ENCODE results near the gene TBC1D1.

TBC1D1 gene

GRCh38 chr4:37988670-37989069, 97.8 kb downstream of the TBC1D1 start:
- Histone ChIP-seq H3K36me3 (ENCODE audit: insufficient read depth, low read depth, low read length) (no peaks in the 10 kb centered on the region), H3K9me3 (ENCODE audit: insufficient read depth, low read depth, low read length) (no peaks in the 10 kb centered on the region), H3K4me3 (ENCODE audit: low read length) (peak overlapping the region; percentile 27; the same call in 1 of the 2 replicates), H3K27me3 (ENCODE audit: insufficient read depth, low read length) (no peaks in the 10 kb centered on the region), H3K27ac (ENCODE audit: low read length) (no peak overlapping the region), H3K4me1 (ENCODE audit: insufficient read depth, low read length) (peaks cover 42% of the 10 kb centered on the region), H3K9ac (ENCODE audit: low read depth, low read length) (peak overlapping the region; percentile 32; the same call in 1 of the 2 replicates)

DNA sequence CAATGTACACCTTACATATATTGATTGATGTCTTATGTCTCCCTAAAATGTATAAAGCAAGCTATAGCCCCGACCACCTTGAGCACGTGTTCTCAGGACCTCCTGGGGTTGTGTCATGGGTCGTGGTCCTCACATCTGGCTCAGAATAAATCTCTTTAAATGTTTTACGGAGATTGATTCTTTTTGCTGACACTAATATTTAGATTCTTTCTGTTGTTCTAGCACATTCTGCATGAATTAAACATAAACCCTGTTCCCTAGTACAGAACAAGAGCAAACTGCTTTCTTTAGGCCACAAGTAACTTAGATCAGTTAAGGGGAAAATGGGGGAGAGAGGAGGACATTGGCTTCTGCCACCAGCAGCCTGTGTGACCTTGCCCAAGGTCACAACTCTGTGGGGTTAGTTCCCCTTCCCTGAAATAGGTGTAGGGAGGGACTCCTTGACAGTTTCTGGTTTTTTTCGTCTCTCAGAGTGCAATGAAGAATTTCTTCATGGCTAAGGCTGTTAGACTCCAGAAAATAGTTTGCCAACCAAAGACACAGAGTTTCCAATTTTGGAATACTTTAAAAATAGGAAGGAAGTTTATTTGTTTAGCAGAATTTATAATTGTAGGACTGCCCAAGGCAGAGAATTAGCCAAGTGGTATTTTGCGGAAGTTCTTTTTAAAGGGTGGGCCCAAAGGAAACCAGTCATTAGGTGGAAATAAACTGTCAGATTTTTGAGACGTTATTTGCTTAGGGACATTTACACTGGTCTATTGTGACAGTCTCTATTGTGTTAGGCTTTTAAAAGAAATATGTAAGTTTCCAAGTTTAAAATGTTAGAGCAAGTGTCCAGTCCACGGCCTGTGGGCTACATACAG, 98.7 kb downstream of the TBC1D1 start:
- no peaks in the 10 kb centered on the region for H3K36me3 ChIP-seq (ENCODE audit: insufficient read depth, low read depth, low read length)
- no peaks in the 10 kb centered on the region for H3K9me3 ChIP-seq (ENCODE audit: insufficient read depth, low read depth, low read length)
- H3K27me3 ChIP-seq (ENCODE audit: insufficient read depth, low read length) = no peaks in the 10 kb centered on the region
- no peak overlapping the region for H3K27ac ChIP-seq (ENCODE audit: low read length)
- H3K4me3 ChIP-seq (ENCODE audit: low read length) = 0 out of 2 replicates have a peak overlapping the region, but pooled peaks have one; percentile 27
- H3K9ac ChIP-seq (ENCODE audit: low read depth, low read length) = peak overlapping the region; percentile 32; the same call in 1 of the 2 replicates
- peaks cover 47% of the 10 kb centered on the region for H3K4me1 ChIP-seq (ENCODE audit: insufficient read depth, low read length)

- Histone ChIP-seq H3K4me1 (ENCODE audit: insufficient read depth, low read length) (peaks cover 57% of the 10 kb centered on the region), H3K9me3 (ENCODE audit: insufficient read depth, low read depth, low read length) (no peaks in the 10 kb centered on the region), H3K36me3 (ENCODE audit: insufficient read depth, low read depth, low read length) (no peaks in the 10 kb centered on the region), H3K27ac (ENCODE audit: low read length) (no peak overlapping the region), H3K9ac (ENCODE audit: low read depth, low read length) (no peak overlapping the region; the same call in 1 of the 2 replicates), H3K27me3 (ENCODE audit: insufficient read depth, low read length) (no peaks in the 10 kb centered on the region), H3K4me3 (ENCODE audit: low read length) (no peak overlapping the region)
These were observed 99.9 kb downstream of the TBC1D1 start for GRCh38 chr4:37990731-37991245.

DNA sequence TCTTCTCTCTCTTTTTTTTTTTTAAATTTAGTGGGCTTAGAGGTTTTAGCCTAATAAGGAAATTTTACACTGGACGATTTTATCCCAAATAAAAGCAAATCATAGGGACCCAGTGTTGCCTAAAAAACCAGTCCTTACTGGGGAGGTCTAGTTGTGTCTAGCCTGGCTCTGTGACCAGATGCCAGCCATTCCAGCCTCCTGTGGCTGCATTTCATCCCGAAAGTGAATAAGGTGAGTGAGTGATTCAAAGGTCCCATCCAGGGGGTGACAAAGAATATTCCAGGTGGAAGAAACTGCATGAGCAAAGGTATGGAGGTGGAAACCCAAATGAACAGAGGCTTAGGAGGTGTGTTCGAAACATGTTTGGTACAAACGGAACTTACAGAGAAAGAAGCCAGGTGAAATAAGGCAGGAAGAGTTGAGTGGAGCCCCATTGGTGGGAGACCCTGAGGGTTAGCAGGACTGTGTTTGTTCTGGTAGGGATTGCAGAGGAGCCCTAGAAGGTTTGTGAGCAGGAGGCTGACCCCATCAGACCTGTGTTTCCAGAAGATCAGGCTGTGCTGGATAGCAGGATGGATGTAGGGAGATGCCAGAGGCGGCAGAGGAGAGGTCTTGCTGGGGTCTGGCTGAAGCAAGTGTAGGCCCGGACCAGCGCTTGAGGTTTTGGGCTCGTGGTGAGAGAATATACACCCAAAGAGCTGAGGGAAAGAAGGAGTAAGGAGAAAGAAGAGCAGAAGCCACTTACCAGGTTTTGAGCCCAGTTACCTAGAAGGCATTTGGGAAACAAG, 100.9 kb downstream of the TBC1D1 start:
- Histone ChIP-seq H3K4me3 (ENCODE audit: low read length) (no peak overlapping the region), H3K9me3 (ENCODE audit: insufficient read depth, low read depth, low read length) (no peaks in the 10 kb centered on the region), H3K4me1 (ENCODE audit: insufficient read depth, low read length) (peaks cover 57% of the 10 kb centered on the region), H3K36me3 (ENCODE audit: insufficient read depth, low read depth, low read length) (no peaks in the 10 kb centered on the region), H3K27me3 (ENCODE audit: insufficient read depth, low read length) (no peaks in the 10 kb centered on the region), H3K9ac (ENCODE audit: low read depth, low read length) (peak overlapping the region; percentile 27; the same call in 1 of the 2 replicates), H3K27ac (ENCODE audit: low read length) (no peak overlapping the region)

GRCh38 chr4:37993806-37994205, 102.9 kb downstream of the TBC1D1 start:
- Histone ChIP-seq H3K36me3 (ENCODE audit: insufficient read depth, low read depth, low read length) (no peaks in the 10 kb centered on the region), H3K27ac (ENCODE audit: low read length) (no peak overlapping the region), H3K9me3 (ENCODE audit: insufficient read depth, low read depth, low read length) (no peaks in the 10 kb centered on the region)

GRCh38 chr4:37994569-37994968, 103.7 kb downstream of the TBC1D1 start:
- no peak overlapping the region for H3K9ac ChIP-seq (ENCODE audit: low read depth, low read length)
- H3K36me3 ChIP-seq (ENCODE audit: insufficient read depth, low read depth, low read length) = no peaks in the 10 kb centered on the region
- H3K4me3 ChIP-seq (ENCODE audit: low read length) = no peak overlapping the region
- peaks cover 38% of the 10 kb centered on the region for H3K4me1 ChIP-seq (ENCODE audit: insufficient read depth, low read length)
- no peaks in the 10 kb centered on the region for H3K27me3 ChIP-seq (ENCODE audit: insufficient read depth, low read length)
- no peak overlapping the region for H3K27ac ChIP-seq (ENCODE audit: low read length)
- H3K9me3 ChIP-seq (ENCODE audit: insufficient read depth, low read depth, low read length) = no peaks in the 10 kb centered on the region

More at GRCh38 chr4:37993806-37994205, 102.9 kb downstream of the TBC1D1 start:
- no peaks in the 10 kb centered on the region for H3K27me3 ChIP-seq (ENCODE audit: insufficient read depth, low read length)
- no peak overlapping the region for H3K9ac ChIP-seq (ENCODE audit: low read depth, low read length)
- H3K4me1 ChIP-seq (ENCODE audit: insufficient read depth, low read length) = peaks cover 46% of the 10 kb centered on the region
- H3K4me3 ChIP-seq (ENCODE audit: low read length) = no peak overlapping the region

GRCh38 chr4:37995299-37995821, 104.5 kb downstream of the TBC1D1 start:
- Histone ChIP-seq H3K27ac (ENCODE audit: low read length) (no peak overlapping the region), H3K36me3 (ENCODE audit: insufficient read depth, low read depth, low read length) (no peaks in the 10 kb centered on the region), H3K4me3 (ENCODE audit: low read length) (no peak overlapping the region), H3K9ac (ENCODE audit: low read depth, low read length) (no peak overlapping the region), H3K9me3 (ENCODE audit: insufficient read depth, low read depth, low read length) (no peaks in the 10 kb centered on the region), H3K4me1 (ENCODE audit: insufficient read depth, low read length) (peaks cover 34% of the 10 kb centered on the region), H3K27me3 (ENCODE audit: insufficient read depth, low read length) (no peaks in the 10 kb centered on the region)

DNA sequence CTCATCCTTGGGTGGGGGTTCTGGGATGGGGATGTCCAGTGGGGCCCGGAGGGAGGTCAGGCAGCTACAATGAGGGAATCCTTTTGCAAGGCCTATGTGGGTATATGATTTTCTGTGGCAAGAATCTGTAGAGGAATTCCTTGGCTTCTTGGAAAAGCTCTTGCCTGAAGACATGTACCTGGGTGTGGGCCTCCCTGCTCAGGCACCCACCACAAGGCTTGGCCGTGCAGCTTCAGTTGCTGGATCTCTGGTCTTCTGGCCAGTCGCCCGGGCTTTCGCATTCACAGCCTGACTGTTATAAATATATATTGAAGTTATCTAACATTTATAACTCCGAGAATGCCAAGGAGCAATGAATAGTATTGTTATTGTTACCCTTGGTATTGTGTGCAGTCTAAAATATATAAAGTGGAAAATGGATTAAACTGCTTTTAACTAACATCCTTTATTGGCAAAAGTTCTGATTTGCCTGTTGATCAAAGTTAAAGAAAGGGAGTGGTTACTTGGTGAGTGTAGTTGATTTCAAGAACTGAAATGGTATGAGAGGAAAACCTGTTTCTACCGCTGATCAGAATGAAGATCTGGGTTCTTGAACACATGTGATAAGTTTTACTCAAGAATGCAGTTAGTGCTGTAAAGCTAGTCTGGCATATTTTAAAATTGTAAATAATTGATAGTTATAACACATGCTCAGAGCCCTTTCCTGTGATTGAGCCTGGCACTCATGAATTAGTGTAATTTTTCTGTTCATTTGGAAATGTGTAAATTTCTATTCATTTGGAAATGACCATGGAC, 105.3 kb downstream of the TBC1D1 start:
- Histone ChIP-seq H3K27ac (ENCODE audit: low read length) (no peak overlapping the region), H3K27me3 (ENCODE audit: insufficient read depth, low read length) (no peaks in the 10 kb centered on the region), H3K36me3 (ENCODE audit: insufficient read depth, low read depth, low read length) (no peaks in the 10 kb centered on the region), H3K9me3 (ENCODE audit: insufficient read depth, low read depth, low read length) (no peaks in the 10 kb centered on the region), H3K4me1 (ENCODE audit: insufficient read depth, low read length) (peaks cover 28% of the 10 kb centered on the region), H3K4me3 (ENCODE audit: low read length) (no peak overlapping the region), H3K9ac (ENCODE audit: low read depth, low read length) (no peak overlapping the region)

DNA sequence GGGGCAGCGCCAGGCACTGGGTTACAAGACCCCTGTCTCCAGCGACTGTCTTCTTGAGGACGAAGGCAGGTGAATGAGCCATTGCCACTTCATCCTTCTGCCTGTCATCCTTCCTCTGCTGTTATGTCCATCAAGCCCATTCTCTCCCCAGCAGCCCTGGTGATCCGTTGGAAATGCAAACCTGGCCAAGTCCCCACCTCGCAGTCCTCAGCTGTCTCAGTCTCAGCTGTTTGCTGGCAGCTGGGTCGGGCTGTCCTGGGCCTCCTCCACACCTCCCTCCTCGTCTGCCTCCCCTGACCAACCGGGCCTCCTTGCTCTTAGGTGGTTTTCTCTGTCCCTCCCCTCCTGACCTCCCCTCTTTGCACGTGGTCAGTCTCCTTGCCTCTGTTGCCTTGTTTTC, 107.3 kb downstream of the TBC1D1 start:
- no peak overlapping the region for H3K27ac ChIP-seq (ENCODE audit: low read length)
- no peak overlapping the region for H3K4me3 ChIP-seq (ENCODE audit: low read length)
- H3K4me1 ChIP-seq (ENCODE audit: insufficient read depth, low read length) = peaks cover 37% of the 10 kb centered on the region
- no peak overlapping the region for H3K9ac ChIP-seq (ENCODE audit: low read depth, low read length)
- no peaks in the 10 kb centered on the region for H3K36me3 ChIP-seq (ENCODE audit: insufficient read depth, low read depth, low read length)
- no peaks in the 10 kb centered on the region for H3K9me3 ChIP-seq (ENCODE audit: insufficient read depth, low read depth, low read length)
- H3K27me3 ChIP-seq (ENCODE audit: insufficient read depth, low read length) = no peaks in the 10 kb centered on the region

DNA sequence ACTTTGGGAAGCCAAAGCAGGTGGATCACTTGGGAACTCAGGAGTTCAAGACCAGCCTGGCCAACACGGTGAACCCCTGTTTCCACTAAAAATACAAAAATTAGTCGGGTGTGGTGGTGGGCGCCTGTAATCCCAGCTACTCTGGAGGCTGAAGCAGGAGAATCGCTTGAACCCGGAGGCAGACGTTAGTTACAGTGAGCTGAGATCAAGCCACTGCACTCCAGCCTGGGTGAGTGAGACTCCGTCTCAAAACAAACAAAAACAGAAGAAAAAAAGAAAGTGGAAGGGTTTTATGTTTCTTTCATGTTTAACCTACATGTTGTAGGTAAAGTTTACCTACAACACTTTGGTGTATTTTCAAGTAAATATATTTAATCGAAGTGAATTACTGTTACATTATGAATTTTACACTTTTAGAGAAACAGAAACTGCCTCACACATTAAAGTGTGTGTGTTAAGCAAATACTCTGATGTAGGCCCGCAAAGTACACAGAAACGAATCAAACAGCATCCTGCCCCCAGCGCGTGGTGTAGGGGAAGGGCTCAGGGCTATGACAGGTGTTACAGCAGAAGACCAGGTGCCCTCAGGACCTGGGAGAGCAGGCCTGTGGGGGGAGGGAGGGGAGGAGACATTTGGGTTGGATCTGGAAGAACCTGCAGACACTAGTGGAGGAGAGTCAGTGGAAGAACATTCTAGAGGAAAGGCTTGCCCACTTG, 108.3 kb downstream of the TBC1D1 start:
- H3K27ac ChIP-seq (ENCODE audit: low read length) = no peak overlapping the region
- H3K4me1 ChIP-seq (ENCODE audit: insufficient read depth, low read length) = peaks cover 40% of the 10 kb centered on the region
- no peak overlapping the region for H3K9ac ChIP-seq (ENCODE audit: low read depth, low read length)
- no peak overlapping the region for H3K4me3 ChIP-seq (ENCODE audit: low read length)
- H3K27me3 ChIP-seq (ENCODE audit: insufficient read depth, low read length) = no peaks in the 10 kb centered on the region
- H3K9me3 ChIP-seq (ENCODE audit: insufficient read depth, low read depth, low read length) = no peaks in the 10 kb centered on the region
- no peaks in the 10 kb centered on the region for H3K36me3 ChIP-seq (ENCODE audit: insufficient read depth, low read depth, low read length)

All from iPS-20b (cell line).